Esophagus squamous epithelium (tissue), 5 donors: ENCODE results near the gene CNGB1. TPM values are rescaled to one million over a fixed set of nuclear protein-coding genes. Genes with fewer than 3 reads are reported as not detected.
A peak's percentile ranks its signal among the peaks of the same experiment; 100 is the strongest.

ENCODE experiments used
- DNase-seq: peaks from one replicate; lab custom pipeline; 2025; lab: John Stamatoyannopoulos, UW
- H3K27ac ChIP-seq, 4 donors: fragments of 200-600 bp; sonication (generic); one replicate each; pipeline ENCODE4 v1.5.1; 2016 to 2019; ENCODE audit warnings: mild to moderate bottlenecking in 1 of 4
- H3K27me3 ChIP-seq, 4 donors: fragments of 200-600 bp; sonication (generic); 1 replicate in 3 of 4; 2 replicates in 1 of 4; pipeline versions ENCODE4 v1.5.1 to v1.6.0; 2017 to 2021; ENCODE audit warnings: antibody characterized with exemption in 1 of 4
- H3K36me3 ChIP-seq, 3 donors: fragments of 200-600 bp; sonication (generic); one replicate each; pipeline ENCODE4 v1.5.1; 2016 to 2019
- H3K4me1 ChIP-seq, 3 donors: fragments of 200-600 bp; sonication (generic); one replicate each; pipeline ENCODE4 v1.5.1; 2017 to 2019
- H3K4me3 ChIP-seq, 4 donors: fragments of 200-600 bp; sonication (generic); 1 replicate in 3 of 4; 2 replicates in 1 of 4; pipeline ENCODE4 v1.5.1; 2016 to 2019; ENCODE audit warnings: mild to moderate bottlenecking in 2 of 4, moderate library complexity in 1 of 4
- H3K9me3 ChIP-seq, 3 donors: fragments of 200-600 bp; sonication (generic); one replicate each; pipeline ENCODE4 v1.5.1; 2016 to 2019
- CTCF ChIP-seq, 6 experiments: fragments of 450-650 bp in 4 of 6; fragments of 200-600 bp in 2 of 6; sonication (generic) in 2 of 6; IDR thresholded peaks; one replicate each; pipeline ENCODE4 v1.5.1; 2016 to 2019; ENCODE audit warnings: antibody characterized with exemption in 6 of 6, mild to moderate bottlenecking in 4 of 6, moderate library complexity in 4 of 6
- POLR2A ChIP-seq, 4 donors: fragments of 450-650 bp; IDR thresholded peaks; one replicate each; pipeline ENCODE4 v1.6.1; 2017; ENCODE audit warnings: antibody characterized with exemption in 4 of 4, mild to moderate bottlenecking in 4 of 4, moderate library complexity in 3 of 4
- whole genome bisulfite sequencing, 2 donors: methylation state at CpG; one replicate each; pipeline ENCODE4 v1.1.5; 2018; 5-methylcytosine and 5-hydroxymethylcytosine counted together
- intact Hi-C: fragments of 100-400 bp; cut with DNase I; formaldehyde crosslinking; loops from one replicate; pipeline ENCODE4 v1.15.0; 2022
- total RNA-seq, 4 donors: library from RNA; depleted of rRNA; stranded (reverse); fragments of >200 nt; gene quantifications; one replicate each; pipeline ENCODE4 v1.1.0, GENCODE V29; 2016
- donor health status: DM: yes; HTN: yes; CAD: no.

The CNGB1 gene
- total RNA-seq, 4 donors from 2014 or later, result 0.04 TPM; not detected in 3

GRCh38 chr16:57888128-57888527 is 82.8 kb downstream of the CNGB1 start:
- intact Hi-C loops, result no loop called here
- 87 to 89% methylated on average over 4 to 5 of the region's 5 CpGs for WGBS, 2 donors
- DNase-seq, result no peak
- Histone ChIP-seq H3K9me3 (no peaks in the 10 kb centered on the region), H3K27ac (no peak overlapping the region), H3K4me3 (no peak overlapping the region), H3K4me1 (peaks cover 7 to 24% (median 14%) of the 10 kb centered on the region in 3 donors), H3K36me3 (no peaks in the 10 kb centered on the region), H3K27me3 (peaks cover 0 to 59% (median 11%) of the 10 kb centered on the region in 4 donors)
- TF ChIP-seq POLR2A (IDR thresholded peaks at IDR 0.05) (no peak), CTCF (IDR thresholded peaks at IDR 0.05) (no peak)

DNA sequence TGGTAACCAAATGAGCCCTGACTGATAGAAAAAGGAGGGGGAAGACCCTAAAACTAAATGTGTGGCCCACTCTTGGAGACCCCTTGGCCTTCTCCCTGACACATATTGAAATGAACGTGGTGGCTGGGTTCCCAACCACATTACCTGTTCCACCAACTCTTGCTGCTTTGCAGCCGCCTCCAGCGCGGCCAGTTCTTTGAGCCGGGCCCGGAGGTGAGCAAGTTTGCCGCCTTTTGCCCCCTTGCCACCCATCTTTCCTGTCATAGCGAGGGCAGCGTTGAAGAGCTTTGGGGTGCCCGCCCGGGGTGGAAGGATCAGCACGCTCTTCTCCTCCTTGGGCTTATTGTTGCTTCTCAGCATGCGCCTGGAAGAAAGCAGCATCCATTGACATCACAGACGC is 83.2 kb downstream of the CNGB1 start:
- no peak for DNase-seq
- 67 to 94% methylated on average over 1 to 11 of the region's 14 CpGs for WGBS, 2 donors
- Histone ChIP-seq H3K27me3 (peaks cover 0 to 62% (median 12%) of the 10 kb centered on the region in 4 donors), H3K9me3 (no peaks in the 10 kb centered on the region), H3K4me1 (peaks cover 7 to 22% (median 14%) of the 10 kb centered on the region in 3 donors), H3K36me3 (no peaks in the 10 kb centered on the region), H3K4me3 (no peak overlapping the region), H3K27ac (no peak overlapping the region)
- intact Hi-C loops, result no loop called here
- no peak for TF ChIP-seq POLR2A (IDR thresholded peaks at IDR 0.05)
- no peak for TF ChIP-seq CTCF (IDR thresholded peaks at IDR 0.05)

GRCh38 chr16:57886427-57886826 is 84.5 kb downstream of the CNGB1 start:
- 80 to 83% methylated on average over 1 of the region's 1 CpG for WGBS, 2 donors
- DNase-seq, result no peak
- TF ChIP-seq CTCF (IDR thresholded peaks at IDR 0.05), result no peak
- TF ChIP-seq POLR2A (IDR thresholded peaks at IDR 0.05), result no peak
- peaks cover 0 to 61% (median 12%) of the 10 kb centered on the region in 4 donors for H3K27me3 ChIP-seq
- H3K4me3 ChIP-seq, result no peak overlapping the region
- H3K4me1 ChIP-seq, result peaks cover 7 to 22% (median 14%) of the 10 kb centered on the region in 3 donors
- intact Hi-C loops, result no loop called here
- H3K27ac ChIP-seq, result no peak overlapping the region
- no peaks in the 10 kb centered on the region for H3K9me3 ChIP-seq
- H3K36me3 ChIP-seq, result no peaks in the 10 kb centered on the region

DNA sequence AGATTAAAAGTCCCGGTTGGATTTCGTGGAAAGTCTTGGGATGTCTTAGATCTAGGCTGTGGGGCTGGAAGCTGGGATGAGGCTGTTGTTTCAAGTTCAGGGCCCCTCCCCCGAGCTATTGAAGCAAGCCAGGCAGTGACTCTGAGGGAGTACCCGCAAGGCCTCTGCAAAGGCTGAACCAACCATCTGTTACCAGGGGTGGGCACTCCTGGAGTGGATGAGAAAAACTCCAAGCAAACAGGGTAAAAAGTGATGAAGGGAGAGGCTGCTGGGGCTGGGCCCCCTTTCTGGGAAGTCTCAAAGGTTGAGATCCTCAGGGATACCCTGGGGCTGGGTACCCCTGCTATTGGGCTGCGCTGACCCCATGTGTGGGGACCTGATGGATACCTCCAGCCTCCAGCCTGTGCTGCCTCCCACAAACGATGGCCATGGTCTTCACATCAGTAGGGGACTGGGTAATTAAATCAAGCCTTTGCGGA is 86.2 kb downstream of the CNGB1 start:
- no peak overlapping the region for H3K4me3 ChIP-seq
- TF ChIP-seq CTCF (IDR thresholded peaks at IDR 0.05), result no peak
- TF ChIP-seq POLR2A (IDR thresholded peaks at IDR 0.05), result no peak
- H3K36me3 ChIP-seq, result no peaks in the 10 kb centered on the region
- no peak overlapping the region for H3K27ac ChIP-seq
- H3K27me3 ChIP-seq, result peaks cover 0 to 66% (median 12%) of the 10 kb centered on the region in 4 donors
- no peak for DNase-seq
- intact Hi-C loops, result no loop called here
- WGBS, 2 donors, result 64 to 67% methylated on average over 4 to 7 of the region's 7 CpGs
- H3K9me3 ChIP-seq, result no peaks in the 10 kb centered on the region
- H3K4me1 ChIP-seq, result peaks cover 7 to 10% (median 10%) of the 10 kb centered on the region in 3 donors

DNA sequence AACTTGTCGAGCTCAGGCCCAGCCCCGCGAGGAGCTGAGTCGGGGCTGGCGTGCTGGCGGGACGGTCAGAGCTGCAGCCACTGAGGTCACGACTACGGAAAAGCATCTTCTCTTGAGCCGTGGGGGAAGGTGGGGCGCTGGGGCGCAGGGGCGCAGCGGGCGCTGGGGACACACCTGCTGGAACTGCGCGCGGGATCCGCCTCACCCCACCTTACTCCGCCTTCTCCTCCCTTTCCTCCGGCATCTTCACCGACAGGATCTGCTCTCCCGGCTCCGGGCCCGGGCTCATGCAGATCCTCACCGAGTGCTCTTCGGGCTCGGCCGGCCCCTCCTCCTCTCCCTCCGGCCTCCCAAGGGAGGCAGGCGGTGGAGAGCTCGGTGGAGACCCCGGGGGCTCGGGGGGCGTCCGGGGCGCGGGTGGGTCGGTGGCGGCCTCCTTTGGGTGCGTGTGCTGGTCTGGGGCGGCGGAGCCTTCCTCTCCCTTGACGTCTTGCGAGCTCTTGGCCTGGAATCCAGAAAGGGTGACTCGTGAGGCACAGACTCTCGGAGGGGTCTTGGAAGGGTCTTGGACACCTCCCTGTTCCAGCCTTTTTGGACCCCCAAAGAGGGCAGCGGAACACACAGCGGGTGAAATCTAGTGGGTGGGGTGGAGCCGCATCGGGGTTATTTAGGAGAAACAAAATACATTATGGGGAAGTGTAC is 86.8 kb downstream of the CNGB1 start:
- Histone ChIP-seq H3K4me3 (peak overlapping the region in 1 of 4 donors; percentile 42), H3K27me3 (peaks cover 0 to 66% (median 12%) of the 10 kb centered on the region in 4 donors), H3K9me3 (no peaks in the 10 kb centered on the region), H3K36me3 (no peaks in the 10 kb centered on the region), H3K4me1 (peaks cover 7 to 9% (median 8%) of the 10 kb centered on the region in 3 donors), H3K27ac (no peak overlapping the region)
- DNase-seq, result no peak
- WGBS, 2 donors, result 12 to 38% methylated on average over 11 to 18 of the region's 51 CpGs
- intact Hi-C loops, result no loop called here
- TF ChIP-seq CTCF (IDR thresholded peaks at IDR 0.05) (no peak), POLR2A (IDR thresholded peaks at IDR 0.05) (no peak)
